Measurements from ENCODE around the gene RNF213.
"Not testable (repeated sequence)": the region's sequence is repeated elsewhere in the genome, so short reads cannot be mapped to it uniquely, and the experiment has no call there.

Gene RNF213

DNA sequence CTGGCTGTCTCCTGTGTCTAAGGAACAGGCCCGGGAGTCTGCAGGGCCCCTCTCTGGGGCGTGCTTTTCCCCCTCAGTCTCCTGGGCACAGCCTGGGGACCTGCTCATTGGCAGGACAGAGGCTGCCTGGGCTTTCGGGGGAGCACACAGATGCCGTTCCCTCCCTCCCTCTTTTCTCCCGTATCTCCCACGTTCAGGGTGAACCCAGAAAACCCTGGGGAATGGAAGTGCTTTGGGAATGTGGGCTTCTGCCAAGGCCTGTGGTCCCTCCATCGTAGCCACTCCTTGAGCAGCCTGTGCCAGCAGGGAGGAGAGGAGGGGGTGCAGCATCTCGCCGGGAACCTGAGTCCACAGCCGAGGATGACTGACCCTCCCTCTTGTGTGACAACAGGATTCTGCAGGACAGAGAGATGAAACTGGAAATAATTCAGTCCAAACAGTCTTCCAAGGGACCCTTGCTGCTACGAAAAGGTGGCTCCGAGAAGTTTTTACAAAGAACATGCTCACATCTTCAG is 52.0 kb downstream of the RNF213 start:
- H3F3A ChIP-seq (ENCODE audit: insufficient read depth), result no peaks in the 10 kb centered on the region
- H2AFZ ChIP-seq (ENCODE audit: low read depth, low read length, severe bottlenecking), result no peak overlapping the region
- H3K9ac ChIP-seq (ENCODE audit: low read length), result no peak overlapping the region
- H3K4me2 ChIP-seq (ENCODE audit: low read depth, low read length, poor library complexity, severe bottlenecking), result no peak overlapping the region
- no peaks in the 10 kb centered on the region for H3K9me2 ChIP-seq (replicated peaks; ENCODE audit: insufficient read depth, low read length)
- no peaks in the 10 kb centered on the region for H3K9me3 ChIP-seq (ENCODE audit: insufficient read depth, low read length)
- H3K36me3 ChIP-seq (ENCODE audit: low read length), result no peaks in the 10 kb centered on the region
- no peak overlapping the region for H3K27ac ChIP-seq (ENCODE audit: low read depth, low read length)
- no peaks in the 10 kb centered on the region for H3K27me3 ChIP-seq (ENCODE audit: low read length)
- H3K79me2 ChIP-seq (ENCODE audit: insufficient read depth, low read length), result no peaks in the 10 kb centered on the region
- H3K4me3 ChIP-seq (ENCODE audit: insufficient read depth, low read length, poor library complexity, severe bottlenecking), result no peak overlapping the region
- TF ChIP-seq, protein P1, sequence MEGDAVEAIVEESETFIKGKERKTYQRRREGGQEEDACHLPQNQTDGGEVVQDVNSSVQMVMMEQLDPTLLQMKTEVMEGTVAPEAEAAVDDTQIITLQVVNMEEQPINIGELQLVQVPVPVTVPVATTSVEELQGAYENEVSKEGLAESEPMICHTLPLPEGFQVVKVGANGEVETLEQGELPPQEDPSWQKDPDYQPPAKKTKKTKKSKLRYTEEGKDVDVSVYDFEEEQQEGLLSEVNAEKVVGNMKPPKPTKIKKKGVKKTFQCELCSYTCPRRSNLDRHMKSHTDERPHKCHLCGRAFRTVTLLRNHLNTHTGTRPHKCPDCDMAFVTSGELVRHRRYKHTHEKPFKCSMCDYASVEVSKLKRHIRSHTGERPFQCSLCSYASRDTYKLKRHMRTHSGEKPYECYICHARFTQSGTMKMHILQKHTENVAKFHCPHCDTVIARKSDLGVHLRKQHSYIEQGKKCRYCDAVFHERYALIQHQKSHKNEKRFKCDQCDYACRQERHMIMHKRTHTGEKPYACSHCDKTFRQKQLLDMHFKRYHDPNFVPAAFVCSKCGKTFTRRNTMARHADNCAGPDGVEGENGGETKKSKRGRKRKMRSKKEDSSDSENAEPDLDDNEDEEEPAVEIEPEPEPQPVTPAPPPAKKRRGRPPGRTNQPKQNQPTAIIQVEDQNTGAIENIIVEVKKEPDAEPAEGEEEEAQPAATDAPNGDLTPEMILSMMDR (IDR thresholded peaks at IDR 0.05; ENCODE audit: insufficient read depth, low read length, poor library complexity, severe bottlenecking), result no peak
- no peak for TF ChIP-seq EZH2phosphoT487 (conservative IDR thresholded peaks at IDR 0.05; ENCODE audit: low read length)
- H4K20me1 ChIP-seq (ENCODE audit: low read depth, low read length), result no peaks in the 10 kb centered on the region

DNA sequence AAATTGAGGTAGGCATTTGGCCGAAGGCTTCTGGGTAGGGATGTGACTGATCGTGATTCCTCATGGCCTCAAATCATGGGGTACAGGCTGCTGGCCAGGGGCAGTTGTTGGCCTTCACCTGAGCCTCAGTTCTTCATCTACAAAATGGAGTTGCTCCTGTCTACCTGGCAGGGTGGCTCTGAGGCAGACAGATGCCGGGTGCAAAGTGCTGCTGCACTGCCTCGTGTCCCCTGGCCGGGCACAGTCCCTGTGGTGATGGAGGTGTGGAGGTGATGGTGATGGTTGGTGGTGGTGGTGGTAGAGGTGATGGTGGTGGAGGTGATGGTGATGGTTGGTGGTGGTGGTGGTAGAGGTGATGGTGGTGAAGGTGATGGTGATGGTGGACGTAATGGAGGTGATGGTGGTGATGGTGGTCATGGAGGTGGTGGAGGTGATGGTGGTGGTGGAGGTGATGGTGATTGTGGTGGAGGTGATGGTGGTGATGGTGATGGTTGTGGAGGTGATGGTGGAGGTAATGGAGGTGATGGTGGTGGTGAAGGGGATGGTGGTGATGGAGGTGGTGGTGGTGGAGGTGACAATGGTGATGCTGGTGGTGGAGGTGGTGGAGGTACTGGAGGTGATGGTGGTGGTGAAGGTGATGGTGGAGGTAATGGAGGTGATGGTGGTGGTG is 52.6 kb downstream of the RNF213 start:
- no peak overlapping the region for H3K9ac ChIP-seq (ENCODE audit: low read length)
- no peaks in the 10 kb centered on the region for H3K36me3 ChIP-seq (ENCODE audit: low read length)
- TF ChIP-seq, protein P1 (IDR thresholded peaks at IDR 0.05; ENCODE audit: insufficient read depth, low read length, poor library complexity, severe bottlenecking), result no peak
- TF ChIP-seq EZH2phosphoT487 (conservative IDR thresholded peaks at IDR 0.05; ENCODE audit: low read length), result no peak
- H3K4me3 ChIP-seq (ENCODE audit: insufficient read depth, low read length, poor library complexity, severe bottlenecking), result no peak overlapping the region
- H3K9me2 ChIP-seq (replicated peaks; ENCODE audit: insufficient read depth, low read length), result no peaks in the 10 kb centered on the region
- no peak overlapping the region for H2AFZ ChIP-seq (ENCODE audit: low read depth, low read length, severe bottlenecking)
- H3K27ac ChIP-seq (ENCODE audit: low read depth, low read length), result no peak overlapping the region
- H3K27me3 ChIP-seq (ENCODE audit: low read length), result no peaks in the 10 kb centered on the region
- no peaks in the 10 kb centered on the region for H4K20me1 ChIP-seq (ENCODE audit: low read depth, low read length)
- no peak overlapping the region for H3K4me2 ChIP-seq (ENCODE audit: low read depth, low read length, poor library complexity, severe bottlenecking)
- H3K9me3 ChIP-seq (ENCODE audit: insufficient read depth, low read length), result no peaks in the 10 kb centered on the region
- H3F3A ChIP-seq (ENCODE audit: insufficient read depth), result no peaks in the 10 kb centered on the region
- no peaks in the 10 kb centered on the region for H3K79me2 ChIP-seq (ENCODE audit: insufficient read depth, low read length)

- not testable (repeated sequence) for H4K20me1 ChIP-seq (ENCODE audit: low read depth, low read length); H3K9me3 ChIP-seq (ENCODE audit: insufficient read depth, low read length); H3K4me2 ChIP-seq (ENCODE audit: low read depth, low read length, poor library complexity, severe bottlenecking); H3K36me3 ChIP-seq (ENCODE audit: low read length); H3K27ac ChIP-seq (ENCODE audit: low read depth, low read length); H3K4me3 ChIP-seq (ENCODE audit: insufficient read depth, low read length, poor library complexity, severe bottlenecking); H3F3A ChIP-seq (ENCODE audit: insufficient read depth); H3K9me2 ChIP-seq (replicated peaks; ENCODE audit: insufficient read depth, low read length); H3K27me3 ChIP-seq (ENCODE audit: low read length); H3K79me2 ChIP-seq (ENCODE audit: insufficient read depth, low read length); H3K9ac ChIP-seq (ENCODE audit: low read length); H2AFZ ChIP-seq (ENCODE audit: low read depth, low read length, severe bottlenecking)
These were observed 53.3 kb downstream of the RNF213 start for GRCh38 chr17:80313946-80314345.

GRCh38 chr17:80315517-80316182 is 55.0 kb downstream of the RNF213 start:
- no peak overlapping the region for H3K4me3 ChIP-seq (ENCODE audit: insufficient read depth, low read length, poor library complexity, severe bottlenecking)
- H3K27ac ChIP-seq (ENCODE audit: low read depth, low read length), result no peak overlapping the region
- H3K27me3 ChIP-seq (ENCODE audit: low read length), result no peaks in the 10 kb centered on the region
- no peaks in the 10 kb centered on the region for H3K9me2 ChIP-seq (replicated peaks; ENCODE audit: insufficient read depth, low read length)
- H3K79me2 ChIP-seq (ENCODE audit: insufficient read depth, low read length), result no peaks in the 10 kb centered on the region
- H3K36me3 ChIP-seq (ENCODE audit: low read length), result no peaks in the 10 kb centered on the region
- H3K9ac ChIP-seq (ENCODE audit: low read length), result no peak overlapping the region
- no peaks in the 10 kb centered on the region for H3F3A ChIP-seq (ENCODE audit: insufficient read depth)
- no peaks in the 10 kb centered on the region for H4K20me1 ChIP-seq (ENCODE audit: low read depth, low read length)
- H3K9me3 ChIP-seq (ENCODE audit: insufficient read depth, low read length), result no peaks in the 10 kb centered on the region
- TF ChIP-seq EZH2phosphoT487 (conservative IDR thresholded peaks at IDR 0.05; ENCODE audit: low read length), result no peak
- TF ChIP-seq, protein P1 (IDR thresholded peaks at IDR 0.05; ENCODE audit: insufficient read depth, low read length, poor library complexity, severe bottlenecking), result no peak
- H3K4me2 ChIP-seq (ENCODE audit: low read depth, low read length, poor library complexity, severe bottlenecking), result no peak overlapping the region
- H2AFZ ChIP-seq (ENCODE audit: low read depth, low read length, severe bottlenecking), result no peak overlapping the region

Measured in SU-DHL-6 (cell line).